Fibroblast of pulmonary artery (primary cell): ENCODE measurements around the gene INTS3.

ENCODE experiments used
- DNase-seq: peaks from one replicate; pipeline ENCODE4 v3.0.0-alpha.2; 2010; ENCODE audit warnings: low read depth
- H3K4me3 ChIP-seq: replicated peaks from 2 replicates; pipeline ENCODE4 v1.5.1; 2011; ENCODE audit warnings: low read depth, mild to moderate bottlenecking, control low read depth, low read length, moderate library complexity
- TF ChIP-seq, protein P1 (sequence below): IDR thresholded peaks from 2 replicates; pipeline ENCODE4 v1.5.1; 2011; ENCODE audit warnings: mild to moderate bottlenecking, control low read depth, low read length, inconsistent platforms; ENCODE audit errors: missing control alignments

The INTS3 gene, protein sequence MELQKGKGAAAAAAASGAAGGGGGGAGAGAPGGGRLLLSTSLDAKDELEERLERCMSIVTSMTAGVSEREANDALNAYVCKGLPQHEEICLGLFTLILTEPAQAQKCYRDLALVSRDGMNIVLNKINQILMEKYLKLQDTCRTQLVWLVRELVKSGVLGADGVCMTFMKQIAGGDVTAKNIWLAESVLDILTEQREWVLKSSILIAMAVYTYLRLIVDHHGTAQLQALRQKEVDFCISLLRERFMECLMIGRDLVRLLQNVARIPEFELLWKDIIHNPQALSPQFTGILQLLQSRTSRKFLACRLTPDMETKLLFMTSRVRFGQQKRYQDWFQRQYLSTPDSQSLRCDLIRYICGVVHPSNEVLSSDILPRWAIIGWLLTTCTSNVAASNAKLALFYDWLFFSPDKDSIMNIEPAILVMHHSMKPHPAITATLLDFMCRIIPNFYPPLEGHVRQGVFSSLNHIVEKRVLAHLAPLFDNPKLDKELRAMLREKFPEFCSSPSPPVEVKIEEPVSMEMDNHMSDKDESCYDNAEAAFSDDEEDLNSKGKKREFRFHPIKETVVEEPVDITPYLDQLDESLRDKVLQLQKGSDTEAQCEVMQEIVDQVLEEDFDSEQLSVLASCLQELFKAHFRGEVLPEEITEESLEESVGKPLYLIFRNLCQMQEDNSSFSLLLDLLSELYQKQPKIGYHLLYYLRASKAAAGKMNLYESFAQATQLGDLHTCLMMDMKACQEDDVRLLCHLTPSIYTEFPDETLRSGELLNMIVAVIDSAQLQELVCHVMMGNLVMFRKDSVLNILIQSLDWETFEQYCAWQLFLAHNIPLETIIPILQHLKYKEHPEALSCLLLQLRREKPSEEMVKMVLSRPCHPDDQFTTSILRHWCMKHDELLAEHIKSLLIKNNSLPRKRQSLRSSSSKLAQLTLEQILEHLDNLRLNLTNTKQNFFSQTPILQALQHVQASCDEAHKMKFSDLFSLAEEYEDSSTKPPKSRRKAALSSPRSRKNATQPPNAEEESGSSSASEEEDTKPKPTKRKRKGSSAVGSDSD

DNA sequence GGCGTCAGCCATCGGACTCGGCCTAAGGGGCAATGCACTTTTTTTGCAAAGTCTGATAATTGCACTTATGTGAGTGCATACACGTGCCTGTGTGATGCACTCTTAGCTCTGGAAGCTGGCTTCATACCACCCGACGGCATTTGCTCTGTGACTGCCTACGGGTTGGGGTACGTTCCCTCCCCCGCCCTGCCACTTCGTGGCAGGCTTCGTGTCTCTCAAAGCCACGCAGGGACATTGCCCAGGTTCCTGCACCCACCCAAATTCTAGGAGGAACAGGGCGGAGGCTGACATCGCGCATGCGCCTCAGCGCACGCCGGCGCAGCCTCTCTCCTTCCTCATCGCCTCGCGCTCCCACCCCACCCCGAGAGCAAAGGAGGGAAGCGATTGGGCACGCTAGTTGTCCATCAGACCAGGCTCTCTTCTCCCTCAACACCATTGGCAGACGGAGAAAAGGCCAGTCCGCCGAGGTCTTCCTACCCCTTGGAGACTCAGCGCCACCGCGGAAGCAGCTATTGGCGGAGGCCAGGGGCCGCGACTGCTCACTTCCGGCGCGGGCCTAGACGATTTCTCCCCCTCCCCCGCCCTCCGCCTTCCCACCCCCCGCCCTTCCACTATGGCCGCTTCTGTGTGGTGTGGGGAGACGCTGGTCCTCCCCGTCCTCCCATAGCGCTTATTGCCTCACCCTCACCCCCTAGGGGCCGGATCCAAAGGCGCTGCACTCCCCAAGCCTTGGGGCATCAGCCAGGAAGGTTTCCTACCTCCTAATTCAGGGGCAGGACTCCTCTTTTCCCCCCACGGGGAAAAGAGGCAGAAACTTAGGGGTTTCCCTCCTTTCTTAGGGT is at the start of gene INTS3:
Gene INTS3 (plus strand): TSS at position 588 of the 842 bp plus-strand sequence. CDS start 585 bp downstream, outside the sequence.
- peak; percentile 100 for DNase-seq
- H3K4me3 ChIP-seq: peak within 1 kb of the TSS; percentile 65
- TF ChIP-seq, protein P1, sequence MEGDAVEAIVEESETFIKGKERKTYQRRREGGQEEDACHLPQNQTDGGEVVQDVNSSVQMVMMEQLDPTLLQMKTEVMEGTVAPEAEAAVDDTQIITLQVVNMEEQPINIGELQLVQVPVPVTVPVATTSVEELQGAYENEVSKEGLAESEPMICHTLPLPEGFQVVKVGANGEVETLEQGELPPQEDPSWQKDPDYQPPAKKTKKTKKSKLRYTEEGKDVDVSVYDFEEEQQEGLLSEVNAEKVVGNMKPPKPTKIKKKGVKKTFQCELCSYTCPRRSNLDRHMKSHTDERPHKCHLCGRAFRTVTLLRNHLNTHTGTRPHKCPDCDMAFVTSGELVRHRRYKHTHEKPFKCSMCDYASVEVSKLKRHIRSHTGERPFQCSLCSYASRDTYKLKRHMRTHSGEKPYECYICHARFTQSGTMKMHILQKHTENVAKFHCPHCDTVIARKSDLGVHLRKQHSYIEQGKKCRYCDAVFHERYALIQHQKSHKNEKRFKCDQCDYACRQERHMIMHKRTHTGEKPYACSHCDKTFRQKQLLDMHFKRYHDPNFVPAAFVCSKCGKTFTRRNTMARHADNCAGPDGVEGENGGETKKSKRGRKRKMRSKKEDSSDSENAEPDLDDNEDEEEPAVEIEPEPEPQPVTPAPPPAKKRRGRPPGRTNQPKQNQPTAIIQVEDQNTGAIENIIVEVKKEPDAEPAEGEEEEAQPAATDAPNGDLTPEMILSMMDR: no peak

DNA sequence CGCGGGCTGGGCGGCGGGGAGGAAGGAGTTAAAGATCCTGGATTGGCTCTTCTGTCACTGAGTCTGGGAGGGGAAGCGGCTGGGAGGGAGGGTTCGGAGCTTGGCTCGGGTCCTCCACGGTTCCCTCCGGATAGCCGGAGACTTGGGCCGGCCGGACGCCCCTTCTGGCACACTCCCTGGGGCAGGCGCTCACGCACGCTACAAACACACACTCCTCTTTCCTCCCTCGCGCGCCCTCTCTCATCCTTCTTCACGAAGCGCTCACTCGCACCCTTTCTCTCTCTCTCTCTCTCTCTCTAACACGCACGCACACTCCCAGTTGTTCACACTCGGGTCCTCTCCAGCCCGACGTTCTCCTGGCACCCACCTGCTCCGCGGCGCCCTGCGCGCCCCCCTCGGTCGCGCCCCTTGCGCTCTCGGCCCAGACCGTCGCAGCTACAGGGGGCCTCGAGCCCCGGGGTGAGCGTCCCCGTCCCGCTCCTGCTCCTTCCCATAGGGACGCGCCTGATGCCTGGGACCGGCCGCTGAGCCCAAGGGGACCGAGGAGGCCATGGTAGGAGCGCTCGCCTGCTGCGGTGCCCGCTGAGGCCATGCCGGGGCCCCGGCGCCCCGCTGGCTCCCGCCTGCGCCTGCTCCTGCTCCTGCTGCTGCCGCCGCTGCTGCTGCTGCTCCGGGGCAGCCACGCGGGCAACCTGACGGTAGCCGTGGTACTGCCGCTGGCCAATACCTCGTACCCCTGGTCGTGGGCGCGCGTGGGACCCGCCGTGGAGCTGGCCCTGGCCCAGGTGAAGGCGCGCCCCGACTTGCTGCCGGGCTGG is 49.1 kb upstream of the INTS3 start, which contains the start of gene NPR1:
Gene NPR1 (plus strand): TSS at position 170 of the 818 bp plus-strand sequence. CDS start 421 bp downstream, at position 591.
- H3K4me3 ChIP-seq: peak within 1 kb of the TSS; percentile 67
- TF ChIP-seq, protein P1: no peak
- DNase-seq: peak; percentile 77

DNA sequence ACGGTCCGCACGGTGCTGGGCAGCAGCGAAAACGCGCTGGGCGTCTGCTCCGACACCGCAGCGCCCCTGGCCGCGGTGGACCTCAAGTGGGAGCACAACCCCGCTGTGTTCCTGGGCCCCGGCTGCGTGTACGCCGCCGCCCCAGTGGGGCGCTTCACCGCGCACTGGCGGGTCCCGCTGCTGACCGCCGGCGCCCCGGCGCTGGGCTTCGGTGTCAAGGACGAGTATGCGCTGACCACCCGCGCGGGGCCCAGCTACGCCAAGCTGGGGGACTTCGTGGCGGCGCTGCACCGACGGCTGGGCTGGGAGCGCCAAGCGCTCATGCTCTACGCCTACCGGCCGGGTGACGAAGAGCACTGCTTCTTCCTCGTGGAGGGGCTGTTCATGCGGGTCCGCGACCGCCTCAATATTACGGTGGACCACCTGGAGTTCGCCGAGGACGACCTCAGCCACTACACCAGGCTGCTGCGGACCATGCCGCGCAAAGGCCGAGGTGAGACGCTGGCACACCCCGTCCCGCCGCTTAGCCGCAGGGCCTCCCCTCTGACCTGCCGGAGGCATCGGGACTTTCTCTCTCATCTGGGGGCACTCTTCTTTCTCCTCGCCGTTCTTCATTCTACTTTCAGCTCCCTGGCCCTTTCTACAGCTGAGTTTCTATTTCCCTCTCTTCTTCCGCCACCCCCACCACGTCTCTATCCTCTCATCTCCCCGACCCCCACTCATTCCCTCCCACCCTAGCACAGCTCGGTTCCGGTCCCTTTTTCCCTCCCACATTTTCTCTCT is 48.3 kb upstream of the INTS3 start:
- TF ChIP-seq, protein P1: peak; percentile 3
- peak overlapping the region; percentile 67 for H3K4me3 ChIP-seq

DNA sequence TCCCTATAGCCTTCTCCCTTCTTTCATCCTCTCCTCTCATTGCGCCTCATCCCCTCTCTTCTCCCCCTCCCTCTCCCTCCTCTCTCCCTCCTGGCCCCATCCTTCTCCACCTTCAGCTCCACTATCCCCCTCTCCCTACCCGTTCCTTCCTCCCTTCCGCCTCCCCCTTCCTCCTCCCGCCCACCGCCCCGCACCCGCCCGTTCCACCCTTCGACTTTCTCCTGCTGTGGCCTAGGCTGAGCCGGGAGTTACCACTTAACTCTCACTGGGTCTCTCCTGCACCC is 47.8 kb upstream of the INTS3 start:
- DNase-seq: peak; percentile 6
- peak overlapping the region; percentile 67 for H3K4me3 ChIP-seq
- TF ChIP-seq, protein P1: no peak

More for the DNA sequence above, 48.3 kb upstream of the INTS3 start:
- peak; percentile 22 for DNase-seq

DNA sequence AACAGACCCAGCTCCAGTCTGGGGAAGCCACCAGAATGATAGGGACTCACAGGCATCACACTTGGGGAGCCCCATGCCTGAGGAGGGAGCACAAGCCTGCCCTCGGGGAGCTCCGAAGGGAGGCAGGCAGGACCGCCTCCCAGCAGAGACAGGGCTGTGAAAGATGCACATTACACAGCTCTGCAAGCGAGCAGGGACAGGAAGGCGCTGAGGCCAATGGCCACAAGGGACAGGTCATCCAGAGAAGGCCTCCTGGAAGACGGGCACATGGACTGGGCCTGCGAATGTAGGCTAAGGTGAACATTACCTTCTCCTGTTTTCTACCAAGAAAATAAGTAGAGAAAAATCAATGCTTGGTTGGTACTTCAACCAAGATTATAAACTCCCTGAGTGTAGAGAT is 45.1 kb upstream of the INTS3 start:
- TF ChIP-seq, protein P1: no peak
- no peak for DNase-seq
- no peak overlapping the region for H3K4me3 ChIP-seq
